Measurements from ENCODE around the gene HERC2. TPM values are rescaled to one million over a fixed set of nuclear protein-coding genes. Genes with fewer than 3 reads are reported as not detected.

The HERC2 gene
- total RNA-seq, 4 donors from 2014 or later = 74.1 to 106 (median 88.7) TPM

- no peak for TF ChIP-seq POLR2A (IDR thresholded peaks at IDR 0.05)
- TF ChIP-seq, protein P1, sequence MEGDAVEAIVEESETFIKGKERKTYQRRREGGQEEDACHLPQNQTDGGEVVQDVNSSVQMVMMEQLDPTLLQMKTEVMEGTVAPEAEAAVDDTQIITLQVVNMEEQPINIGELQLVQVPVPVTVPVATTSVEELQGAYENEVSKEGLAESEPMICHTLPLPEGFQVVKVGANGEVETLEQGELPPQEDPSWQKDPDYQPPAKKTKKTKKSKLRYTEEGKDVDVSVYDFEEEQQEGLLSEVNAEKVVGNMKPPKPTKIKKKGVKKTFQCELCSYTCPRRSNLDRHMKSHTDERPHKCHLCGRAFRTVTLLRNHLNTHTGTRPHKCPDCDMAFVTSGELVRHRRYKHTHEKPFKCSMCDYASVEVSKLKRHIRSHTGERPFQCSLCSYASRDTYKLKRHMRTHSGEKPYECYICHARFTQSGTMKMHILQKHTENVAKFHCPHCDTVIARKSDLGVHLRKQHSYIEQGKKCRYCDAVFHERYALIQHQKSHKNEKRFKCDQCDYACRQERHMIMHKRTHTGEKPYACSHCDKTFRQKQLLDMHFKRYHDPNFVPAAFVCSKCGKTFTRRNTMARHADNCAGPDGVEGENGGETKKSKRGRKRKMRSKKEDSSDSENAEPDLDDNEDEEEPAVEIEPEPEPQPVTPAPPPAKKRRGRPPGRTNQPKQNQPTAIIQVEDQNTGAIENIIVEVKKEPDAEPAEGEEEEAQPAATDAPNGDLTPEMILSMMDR (IDR thresholded peaks at IDR 0.05) = no peak
- no peak for TF ChIP-seq EP300 (IDR thresholded peaks at IDR 0.05)
- Histone ChIP-seq H3K27ac (no peak overlapping the region), H3K36me3 (peaks cover 0 to 99% (median 20%) of the 10 kb centered on the region in 3 donors), H3K9me3 (no peaks in the 10 kb centered on the region), H3K4me1 (no peaks in the 10 kb centered on the region), H3K27me3 (no peaks in the 10 kb centered on the region), H3K4me3 (no peak overlapping the region)
- WGBS, 2 donors = 67 to 72% methylated on average over 4 of the region's 4 CpGs
- DNase-seq (ENCODE audit: low spot score in 2 of 2) = no peak
Observed at GRCh38 chr15:28120359-28120640, 201.7 kb downstream of the HERC2 start.

GRCh38 chr15:28118531-28118930, 203.4 kb downstream of the HERC2 start:
- Histone ChIP-seq H3K27ac (no peak overlapping the region), H3K4me3 (no peak overlapping the region), H3K36me3 (peaks cover under 1 to 99% (median 26%) of the 10 kb centered on the region in 3 donors), H3K4me1 (no peaks in the 10 kb centered on the region), H3K9me3 (no peaks in the 10 kb centered on the region), H3K27me3 (no peaks in the 10 kb centered on the region)
- DNase-seq (ENCODE audit: low spot score in 2 of 2) = no peak
- TF ChIP-seq POLR2A (IDR thresholded peaks at IDR 0.05) = no peak
- WGBS, 2 donors = 92 to 93% methylated on average over 10 of the region's 10 CpGs

- Histone ChIP-seq H3K9me3 (no peaks in the 10 kb centered on the region), H3K36me3 (peaks cover 3 to 100% (median 30%) of the 10 kb centered on the region in 3 donors), H3K27ac (no peak overlapping the region), H3K4me3 (no peak overlapping the region), H3K4me1 (no peaks in the 10 kb centered on the region), H3K27me3 (no peaks in the 10 kb centered on the region)
- no peak for DNase-seq (ENCODE audit: low spot score in 2 of 2)
- WGBS, 2 donors = 88 to 91% methylated on average over 11 of the region's 11 CpGs
- no peak for TF ChIP-seq EP300 (IDR thresholded peaks at IDR 0.05)
- TF ChIP-seq POLR2A (IDR thresholded peaks at IDR 0.05) = no peak
- TF ChIP-seq, protein P1 (IDR thresholded peaks at IDR 0.05) = no peak
Observed at GRCh38 chr15:28118083-28118482, 203.9 kb downstream of the HERC2 start.

- DNase-seq (ENCODE audit: low spot score in 2 of 2) = no peak
- no peak overlapping the region for H3K4me3 ChIP-seq
- peaks cover 3 to 100% (median 32%) of the 10 kb centered on the region in 3 donors for H3K36me3 ChIP-seq
- H3K27ac ChIP-seq = no peak overlapping the region
- 91 to 93% methylated on average over 12 of the region's 12 CpGs for WGBS, 2 donors
- no peaks in the 10 kb centered on the region for H3K27me3 ChIP-seq
- TF ChIP-seq POLR2A (IDR thresholded peaks at IDR 0.05) (no peak), EP300 (IDR thresholded peaks at IDR 0.05) (no peak)
- TF ChIP-seq, protein P1 (IDR thresholded peaks at IDR 0.05) = no peak
- H3K4me1 ChIP-seq = no peaks in the 10 kb centered on the region
- no peaks in the 10 kb centered on the region for H3K9me3 ChIP-seq
Observed at GRCh38 chr15:28117432-28117990, 204.5 kb downstream of the HERC2 start.

DNA sequence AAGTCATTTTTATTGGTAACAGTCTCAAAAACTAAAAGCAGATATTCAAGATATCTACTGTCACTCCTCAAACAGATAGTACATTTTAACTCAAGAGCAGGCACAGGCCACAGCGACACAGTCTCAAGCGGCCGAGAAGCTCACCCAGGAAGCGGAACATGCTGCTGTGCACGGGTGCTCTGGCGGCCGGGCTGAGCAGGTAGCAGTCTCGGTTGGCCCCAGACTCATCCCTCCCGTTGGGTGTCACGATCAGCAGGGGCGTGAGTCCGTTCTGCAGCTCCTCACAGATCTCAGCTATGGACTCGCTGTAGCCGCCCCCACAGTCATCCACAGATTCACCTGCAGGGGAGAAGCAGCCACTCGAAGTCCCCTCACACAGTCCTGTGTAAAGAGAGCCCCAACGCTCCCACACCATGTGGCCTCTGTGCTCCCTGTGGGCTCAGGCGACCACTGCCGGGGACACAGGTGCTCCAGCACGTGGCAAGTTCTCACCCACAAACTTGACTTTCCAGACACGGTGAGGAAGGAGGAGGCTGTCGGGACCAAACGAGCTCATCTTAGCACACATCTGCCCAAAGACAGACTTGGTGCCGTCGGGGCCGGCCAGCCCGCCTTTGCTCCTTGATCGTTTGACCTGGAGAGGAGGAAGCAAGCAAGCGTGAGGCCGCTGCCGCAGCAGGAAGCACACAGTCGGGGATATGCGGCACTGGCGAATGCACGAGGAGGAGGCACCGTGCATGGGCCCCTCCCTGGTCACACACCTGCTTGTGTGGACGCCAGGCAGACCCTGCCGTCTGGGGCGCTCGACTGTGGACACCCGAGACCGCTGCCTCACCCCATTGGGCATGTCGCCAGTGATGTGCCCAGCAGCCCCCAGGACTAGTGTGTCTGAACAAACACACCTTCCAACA, 205.2 kb downstream of the HERC2 start:
- Histone ChIP-seq H3K27me3 (no peaks in the 10 kb centered on the region), H3K27ac (no peak overlapping the region), H3K4me3 (no peak overlapping the region), H3K36me3 (peaks cover 3 to 100% (median 36%) of the 10 kb centered on the region in 3 donors), H3K9me3 (no peaks in the 10 kb centered on the region), H3K4me1 (no peaks in the 10 kb centered on the region)
- 90 to 94% methylated on average over 41 to 42 of the region's 42 CpGs for WGBS, 2 donors
- no peak for TF ChIP-seq POLR2A (IDR thresholded peaks at IDR 0.05)
- TF ChIP-seq, protein P1 (IDR thresholded peaks at IDR 0.05) = no peak
- no peak for TF ChIP-seq EP300 (IDR thresholded peaks at IDR 0.05)
- DNase-seq (ENCODE audit: low spot score in 2 of 2) = no peak

All from tibial nerve (tissue), 4 donors.